ENCODE results near the gene EPHA2.

DNA sequence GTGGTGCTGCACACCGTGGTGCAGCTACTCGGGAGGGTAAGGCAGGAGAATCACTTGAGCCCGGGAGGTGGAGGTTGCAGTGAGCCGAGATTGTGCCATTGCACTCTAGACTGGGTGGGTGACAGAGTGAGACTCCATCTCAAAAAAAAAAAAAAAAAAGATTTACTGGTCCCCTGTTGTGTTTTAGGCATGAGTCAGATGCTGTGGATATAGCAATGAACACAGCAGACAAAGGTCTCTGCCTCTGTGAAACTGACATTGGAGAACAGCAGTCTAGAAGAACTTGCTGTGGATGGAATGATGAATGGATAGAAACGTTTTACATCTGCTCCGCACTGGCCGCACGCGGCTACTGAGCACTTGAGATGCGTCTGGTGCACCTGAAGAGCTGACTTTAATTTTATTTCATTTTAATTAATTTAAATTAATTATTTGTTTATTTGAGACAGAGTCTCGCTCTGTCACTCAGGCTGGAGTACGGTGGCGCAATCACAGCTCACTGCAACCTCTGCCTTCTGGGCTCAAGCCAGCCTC, 24.5 kb upstream of the EPHA2 start:
- TF ChIP-seq, protein P1, sequence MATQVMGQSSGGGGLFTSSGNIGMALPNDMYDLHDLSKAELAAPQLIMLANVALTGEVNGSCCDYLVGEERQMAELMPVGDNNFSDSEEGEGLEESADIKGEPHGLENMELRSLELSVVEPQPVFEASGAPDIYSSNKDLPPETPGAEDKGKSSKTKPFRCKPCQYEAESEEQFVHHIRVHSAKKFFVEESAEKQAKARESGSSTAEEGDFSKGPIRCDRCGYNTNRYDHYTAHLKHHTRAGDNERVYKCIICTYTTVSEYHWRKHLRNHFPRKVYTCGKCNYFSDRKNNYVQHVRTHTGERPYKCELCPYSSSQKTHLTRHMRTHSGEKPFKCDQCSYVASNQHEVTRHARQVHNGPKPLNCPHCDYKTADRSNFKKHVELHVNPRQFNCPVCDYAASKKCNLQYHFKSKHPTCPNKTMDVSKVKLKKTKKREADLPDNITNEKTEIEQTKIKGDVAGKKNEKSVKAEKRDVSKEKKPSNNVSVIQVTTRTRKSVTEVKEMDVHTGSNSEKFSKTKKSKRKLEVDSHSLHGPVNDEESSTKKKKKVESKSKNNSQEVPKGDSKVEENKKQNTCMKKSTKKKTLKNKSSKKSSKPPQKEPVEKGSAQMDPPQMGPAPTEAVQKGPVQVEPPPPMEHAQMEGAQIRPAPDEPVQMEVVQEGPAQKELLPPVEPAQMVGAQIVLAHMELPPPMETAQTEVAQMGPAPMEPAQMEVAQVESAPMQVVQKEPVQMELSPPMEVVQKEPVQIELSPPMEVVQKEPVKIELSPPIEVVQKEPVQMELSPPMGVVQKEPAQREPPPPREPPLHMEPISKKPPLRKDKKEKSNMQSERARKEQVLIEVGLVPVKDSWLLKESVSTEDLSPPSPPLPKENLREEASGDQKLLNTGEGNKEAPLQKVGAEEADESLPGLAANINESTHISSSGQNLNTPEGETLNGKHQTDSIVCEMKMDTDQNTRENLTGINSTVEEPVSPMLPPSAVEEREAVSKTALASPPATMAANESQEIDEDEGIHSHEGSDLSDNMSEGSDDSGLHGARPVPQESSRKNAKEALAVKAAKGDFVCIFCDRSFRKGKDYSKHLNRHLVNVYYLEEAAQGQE (IDR thresholded peaks at IDR 0.05; ENCODE audit: insufficient read depth in 1 of 2, low read depth in 2 of 2, low read length in 2 of 2), result no peak
- no peak for TF ChIP-seq TAF1 (IDR thresholded peaks at IDR 0.05; ENCODE audit: borderline replicate concordance, insufficient read depth, low read length)
- TF ChIP-seq SIN3A (IDR thresholded peaks at IDR 0.05; ENCODE audit: borderline replicate concordance, insufficient read depth, low read length), result no peak
- no peak for TF ChIP-seq POLR2AphosphoS5 (IDR thresholded peaks at IDR 0.05; ENCODE audit: low read depth, low read length)
- TF ChIP-seq FOXP2 (optimal IDR thresholded peaks at IDR 0.05; ENCODE audit: borderline replicate concordance, extremely low read depth, extremely low read length, insufficient read depth), result no peak

Data from PFSK-1 (cell line).